A673 (cell line): ENCODE results near the gene CFAP107. TPM values are rescaled to one million over a fixed set of nuclear protein-coding genes. Genes with fewer than 3 reads are reported as not detected.

Source experiments
- BruUV-seq: library from RNA; stranded (reverse); fragments of 400-500 nt; replicated peaks from 2 replicates; lab custom pipeline; 2021; lab: Mats Ljungman, UMichigan
- CTCF ChIA-PET: fragments of 300-600 bp; sonication (Branson Sonifier 250); formaldehyde crosslinking; loops from one replicate; lab custom pipeline; 2022; ENCODE audit warnings: antibody characterized with exemption; lab: Charles Lee
- POLR2A ChIA-PET: fragments of 300-600 bp; sonication (Branson Sonifier 250); formaldehyde crosslinking; loops from one replicate; lab custom pipeline; 2022; ENCODE audit warnings: antibody characterized with exemption; ENCODE audit not compliant: low non-redundant PET; lab: Charles Lee
- DNase-seq: peaks from one replicate; pipeline ENCODE4 v3.0.0-alpha.2; 2015; ENCODE audit warnings: low spot score
- H3K27ac ChIP-seq: fragments of 200-600 bp; sonication (generic); 2 replicates; pipeline ENCODE4 v1.5.1; 2016; ENCODE audit warnings: mixed run types, low read depth, mild to moderate bottlenecking, mixed read lengths, antibody characterized with exemption, low read length; ENCODE audit not compliant: poor library complexity, severe bottlenecking
- H3K27me3 ChIP-seq: fragments of 200-600 bp; sonication (generic); replicated peaks from 2 replicates; pipeline ENCODE4 v1.6.1; 2017; ENCODE audit warnings: mixed run types, low read depth, mild to moderate bottlenecking, mixed read lengths, antibody characterized with exemption, low read length; ENCODE audit not compliant: insufficient read depth, poor library complexity
- H3K36me3 ChIP-seq: fragments of 200-600 bp; sonication (generic); 2 replicates; pipeline ENCODE4 v1.6.1; 2016; ENCODE audit warnings: mixed run types, mild to moderate bottlenecking, mixed read lengths, antibody characterized with exemption, low read length; ENCODE audit not compliant: insufficient read depth, poor library complexity, severe bottlenecking
- H3K4me1 ChIP-seq: fragments of 200-600 bp; sonication (generic); 2 replicates; pipeline ENCODE4 v1.6.1; 2017; ENCODE audit warnings: mixed run types, mild to moderate bottlenecking, mixed read lengths, antibody characterized with exemption, low read length; ENCODE audit not compliant: insufficient read depth, poor library complexity, severe bottlenecking
- H3K4me3 ChIP-seq: fragments of 200-600 bp; sonication (generic); 2 replicates; pipeline ENCODE4 v1.5.1; 2016; ENCODE audit warnings: low read depth, mixed run types, mild to moderate bottlenecking, mixed read lengths, low read length; ENCODE audit not compliant: poor library complexity, severe bottlenecking
- H3K9me3 ChIP-seq: fragments of 200-600 bp; sonication (generic); 2 replicates; pipeline ENCODE4 v1.6.1; 2016; ENCODE audit warnings: mixed run types, low read depth, mild to moderate bottlenecking, mixed read lengths, antibody characterized with exemption, low read length; ENCODE audit not compliant: poor library complexity, severe bottlenecking
- CTCF ChIP-seq: fragments of 300-800, 200-600 bp; sonication (generic); conservative IDR thresholded peaks from 2 replicates; pipeline ENCODE4 v1.5.1; 2017; ENCODE audit warnings: low read depth, mild to moderate bottlenecking, antibody characterized with exemption, low read length, moderate library complexity, mixed read lengths
- EZH2 ChIP-seq: fragments of 200-600 bp; sonication (generic); IDR thresholded peaks from 2 replicates; pipeline ENCODE4 v1.6.1; 2017; ENCODE audit warnings: borderline replicate concordance, low read depth, mild to moderate bottlenecking, mixed read lengths, antibody characterized with exemption, low read length; ENCODE audit not compliant: poor library complexity, severe bottlenecking
- intact Hi-C: fragments of 100-400 bp; cut with micrococcal nuclease; formaldehyde crosslinking; loops from one replicate; pipeline ENCODE4 v1.10.0; 2022; ENCODE audit not compliant: unreplicated experiment
- total RNA-seq: library from RNA; stranded (reverse); gene quantifications from 2 replicates; pipeline ENCODE4 v1.2.3, GENCODE V29; 2021

Gene CFAP107
- total RNA-seq, 1 experiment from 2014 or later, result not detected

GRCh38 chr1:12715896-12716437 lies 30.0 kb upstream of the CFAP107 start, which contains the start of gene AADACL3:
Gene AADACL3 (plus strand): TSS chr1:12716110. CDS start chr1:12716177, 67 bp downstream.
- no peak for DNase-seq
- Histone ChIP-seq H3K4me1 (peaks cover 6% of the 10 kb centered on the region), H3K27ac (no peak within 1 kb of the TSS), H3K27me3 (no peaks in the 10 kb centered on the region), H3K9me3 (no peaks in the 10 kb centered on the region), H3K4me3 (no peak within 1 kb of the TSS), H3K36me3 (no peaks in the 10 kb centered on the region)
- BruUV-seq, result no TSS peak
- ChIA-PET POLR2A (no interaction called here), CTCF (interaction anchor here (0.5 kb wide), 1 partner anchor 51 kb away, joined by 3 read pairs; no protein-coding TSS in a partner anchor)
- TF ChIP-seq EZH2, result no peak
- TF ChIP-seq CTCF, result no peak
- intact Hi-C loops, result no loop called here

- H3K4me3 ChIP-seq, result no peak overlapping the region
- intact Hi-C loops, result no loop called here
- TF ChIP-seq EZH2 (no peak), CTCF (no peak)
- ChIA-PET POLR2A (no interaction called here), CTCF (no interaction called here)
- H3K27ac ChIP-seq, result no peak overlapping the region
- H3K36me3 ChIP-seq, result no peaks in the 10 kb centered on the region
- no peak for DNase-seq
- H3K4me1 ChIP-seq, result no peaks in the 10 kb centered on the region
- H3K27me3 ChIP-seq, result no peaks in the 10 kb centered on the region
- BruUV-seq, result no TSS peak
- no peaks in the 10 kb centered on the region for H3K9me3 ChIP-seq
Measured at GRCh38 chr1:12717301-12717838, 28.6 kb upstream of the CFAP107 start.

- BruUV-seq, result no TSS peak
- intact Hi-C loops, result no loop called here
- ChIA-PET CTCF (no interaction called here), POLR2A (no interaction called here)
- TF ChIP-seq EZH2 (no peak), CTCF (no peak)
- peaks cover 8% of the 10 kb centered on the region for H3K27me3 ChIP-seq
- no peaks in the 10 kb centered on the region for H3K4me1 ChIP-seq
- H3K4me3 ChIP-seq, result no peak overlapping the region
- H3K36me3 ChIP-seq, result no peaks in the 10 kb centered on the region
- DNase-seq, result no peak
- H3K27ac ChIP-seq, result no peak overlapping the region
- no peaks in the 10 kb centered on the region for H3K9me3 ChIP-seq
Measured at GRCh38 chr1:12722626-12723025, 23.4 kb upstream of the CFAP107 start.
